Esophagus squamous epithelium (tissue), 5 donors: ENCODE results near the gene GPAT2. TPM values are rescaled to one million over a fixed set of nuclear protein-coding genes. Genes with fewer than 3 reads are reported as not detected.
A peak's percentile ranks its signal among the peaks of the same experiment; 100 is the strongest.
"Not testable (repeated sequence)": the region's sequence is repeated elsewhere in the genome, so short reads cannot be mapped to it uniquely, and the experiment has no call there.

Experiments
- DNase-seq: peaks from one replicate; lab custom pipeline; 2025; lab: John Stamatoyannopoulos, UW
- H3K27ac ChIP-seq, 4 donors: fragments of 200-600 bp; sonication (generic); one replicate each; pipeline ENCODE4 v1.5.1; 2016 to 2019; ENCODE audit warnings: mild to moderate bottlenecking in 1 of 4
- H3K27me3 ChIP-seq, 4 donors: fragments of 200-600 bp; sonication (generic); 1 replicate in 3 of 4; 2 replicates in 1 of 4; pipeline versions ENCODE4 v1.5.1 to v1.6.0; 2017 to 2021; ENCODE audit warnings: antibody characterized with exemption in 1 of 4
- H3K36me3 ChIP-seq, 3 donors: fragments of 200-600 bp; sonication (generic); one replicate each; pipeline ENCODE4 v1.5.1; 2016 to 2019
- H3K4me1 ChIP-seq, 3 donors: fragments of 200-600 bp; sonication (generic); one replicate each; pipeline ENCODE4 v1.5.1; 2017 to 2019
- H3K4me3 ChIP-seq, 4 donors: fragments of 200-600 bp; sonication (generic); 1 replicate in 3 of 4; 2 replicates in 1 of 4; pipeline ENCODE4 v1.5.1; 2016 to 2019; ENCODE audit warnings: mild to moderate bottlenecking in 2 of 4, moderate library complexity in 1 of 4
- H3K9me3 ChIP-seq, 3 donors: fragments of 200-600 bp; sonication (generic); one replicate each; pipeline ENCODE4 v1.5.1; 2016 to 2019
- POLR2A ChIP-seq, 4 donors: fragments of 450-650 bp; IDR thresholded peaks; one replicate each; pipeline ENCODE4 v1.6.1; 2017; ENCODE audit warnings: antibody characterized with exemption in 4 of 4, mild to moderate bottlenecking in 4 of 4, moderate library complexity in 3 of 4
- WGBS, 2 donors: methylation state at CpG; one replicate each; pipeline ENCODE4 v1.1.5; 2018; 5-methylcytosine and 5-hydroxymethylcytosine counted together
- intact Hi-C: fragments of 100-400 bp; cut with DNase I; formaldehyde crosslinking; loops from one replicate; pipeline ENCODE4 v1.15.0; 2022
- total RNA-seq, 4 donors: library from RNA; depleted of rRNA; stranded (reverse); fragments of >200 nt; gene quantifications; one replicate each; pipeline ENCODE4 v1.1.0, GENCODE V29; 2016
- TF ChIP-seq, protein P1 (sequence below), 6 experiments: fragments of 450-650 bp in 4 of 6; fragments of 200-600 bp in 2 of 6; sonication (generic) in 2 of 6; IDR thresholded peaks; one replicate each; pipeline ENCODE4 v1.5.1; 2016 to 2019; ENCODE audit warnings: antibody characterized with exemption in 6 of 6, mild to moderate bottlenecking in 4 of 6, moderate library complexity in 4 of 6
- donor health status: DM: yes; HTN: yes; CAD: no.

GPAT2 gene
- total RNA-seq, 4 donors from 2014 or later = 0.18 to 2.1 (median 0.48) TPM

DNA sequence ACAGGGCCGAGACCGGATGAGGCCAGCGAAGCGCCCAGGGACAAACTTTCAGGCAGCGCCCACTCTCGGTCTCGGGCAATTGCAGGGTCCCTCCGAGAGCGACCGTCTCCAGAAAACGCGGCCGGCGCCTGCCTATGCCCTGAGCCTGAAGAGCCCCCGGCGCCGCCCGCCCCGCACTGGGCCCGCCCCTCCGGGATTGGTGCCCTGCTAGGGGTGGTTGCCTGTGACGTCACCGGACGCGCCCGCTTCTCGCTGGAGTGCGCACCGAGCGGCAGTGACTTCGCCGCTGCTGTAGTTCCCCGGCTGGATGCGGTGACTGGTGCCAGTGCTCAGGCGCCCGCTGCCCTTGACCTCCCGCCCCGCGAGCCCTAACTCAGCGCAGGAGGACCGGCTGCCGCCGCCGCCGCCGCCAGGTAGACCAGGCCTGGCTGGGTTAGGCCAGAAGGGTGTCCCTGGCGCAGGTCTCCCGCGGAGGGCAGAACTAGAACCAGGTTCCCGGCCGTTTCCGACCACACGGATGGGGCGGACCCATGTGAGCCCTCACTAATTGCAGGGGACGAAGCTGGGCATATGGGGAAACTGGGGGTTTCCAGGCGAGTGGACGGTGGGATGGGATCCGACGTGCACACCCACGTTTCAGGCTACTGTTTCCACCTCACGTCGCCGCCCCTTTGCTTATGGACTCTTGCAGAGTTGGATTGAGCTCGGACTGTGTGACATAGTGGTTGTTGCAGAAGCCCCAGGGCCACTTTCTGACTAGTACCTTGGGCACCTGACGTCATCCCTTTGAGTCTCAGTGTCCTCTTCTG, 24.2 kb downstream of the GPAT2 start:
- no CpG with 5 or more reads among the region's 65 CpGs for WGBS, 2 donors
- H3K27me3 ChIP-seq, H3K36me3 ChIP-seq, intact Hi-C loops, DNase-seq, H3K9me3 ChIP-seq: not testable (repeated sequence)
- TF ChIP-seq POLR2A (IDR thresholded peaks at IDR 0.05) = peak in 2 of 4 donors; percentile 33 to 66
- H3K4me3 ChIP-seq = peak overlapping the region; percentile 35 to 72 (median 57)
- H3K27ac ChIP-seq = peak overlapping the region; percentile 81 to 88 (median 85)
- peaks cover 0 to 20% (median 6%) of the 10 kb centered on the region in 3 donors for H3K4me1 ChIP-seq

DNA sequence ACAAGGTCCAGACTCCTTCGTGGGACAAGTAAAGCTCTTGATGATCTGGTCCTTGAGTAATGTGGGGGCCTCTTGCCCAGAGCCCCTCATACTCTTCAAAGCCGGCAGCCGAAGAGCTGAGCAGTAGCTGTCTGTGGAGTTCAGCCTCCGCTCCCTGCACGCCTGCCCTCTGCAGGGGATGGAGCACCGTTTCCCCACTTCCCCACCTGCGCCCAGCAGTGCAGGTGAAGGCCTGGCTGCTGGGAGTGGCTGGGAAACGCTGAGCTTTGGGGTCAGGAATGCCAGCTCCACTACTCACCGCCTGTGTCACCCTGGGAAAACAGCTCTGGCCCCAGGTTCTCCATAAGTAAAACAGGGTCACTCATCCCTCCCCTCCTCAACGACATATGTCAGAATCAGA, 24.9 kb downstream of the GPAT2 start:
- intact Hi-C loops, H3K9me3 ChIP-seq, H3K27me3 ChIP-seq, DNase-seq, H3K36me3 ChIP-seq: not testable (repeated sequence)
- H3K27ac ChIP-seq = peak overlapping the region; percentile 81 to 88 (median 85)
- peak overlapping the region; percentile 35 to 72 (median 57) for H3K4me3 ChIP-seq
- WGBS, 2 donors = 10 to 15% methylated on average over 2 to 3 of the region's 10 CpGs
- peaks cover 0 to 20% (median 6%) of the 10 kb centered on the region in 3 donors for H3K4me1 ChIP-seq

DNA sequence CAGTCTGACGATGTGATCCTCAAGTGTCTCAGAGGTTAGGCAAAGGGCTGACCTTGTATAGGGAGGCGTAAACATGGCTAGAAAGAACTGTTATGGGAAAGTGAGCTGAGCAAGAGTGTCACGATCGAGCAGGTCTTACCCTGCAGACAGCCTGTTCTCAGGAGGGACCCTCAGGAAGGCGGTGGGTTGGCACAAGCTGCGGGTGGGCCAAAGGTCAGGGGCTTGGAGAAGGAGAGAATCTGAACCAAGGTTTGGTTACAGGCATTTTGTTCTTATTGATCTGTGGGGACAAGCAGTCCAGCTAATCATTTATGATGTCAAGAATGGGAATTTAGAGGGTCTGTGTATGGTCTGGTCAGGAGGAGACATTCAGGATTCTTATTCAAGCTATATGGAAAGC, 26.7 kb downstream of the GPAT2 start:
- H3K36me3 ChIP-seq, intact Hi-C loops, H3K4me3 ChIP-seq, H3K27ac ChIP-seq, H3K9me3 ChIP-seq, DNase-seq: not testable (repeated sequence)
- Histone ChIP-seq H3K4me1 (peaks cover 0 to 20% (median 6%) of the 10 kb centered on the region in 3 donors), H3K27me3 (peaks cover 0 to 11% (median 0%) of the 10 kb centered on the region in 4 donors)
- WGBS, 2 donors = 82 to 90% methylated on average over 5 to 6 of the region's 6 CpGs

DNA sequence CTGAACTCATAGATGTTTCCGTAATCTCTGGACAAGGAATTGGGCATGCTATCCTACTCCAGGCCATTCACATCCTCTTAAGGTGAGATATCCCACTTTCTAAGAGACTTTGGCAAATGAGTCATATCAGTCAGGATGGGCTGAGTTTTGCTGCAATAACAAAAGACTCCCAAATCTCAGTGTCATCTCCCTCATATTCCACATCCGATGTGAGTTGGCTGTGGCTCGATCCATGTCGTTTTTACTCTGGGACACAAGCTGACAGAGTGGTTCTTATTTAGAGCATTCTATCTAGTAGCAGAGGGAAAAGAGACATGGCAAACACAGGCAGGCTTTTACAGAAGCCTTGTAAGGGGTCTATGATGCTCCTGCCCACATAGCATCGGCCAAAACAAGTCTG, 28.5 kb downstream of the GPAT2 start:
- H3K27ac ChIP-seq, H3K36me3 ChIP-seq, DNase-seq, H3K9me3 ChIP-seq, intact Hi-C loops, H3K4me3 ChIP-seq: not testable (repeated sequence)
- H3K4me1 ChIP-seq = peaks cover 0 to 14% (median 6%) of the 10 kb centered on the region in 3 donors
- H3K27me3 ChIP-seq = peaks cover 0 to 19% (median 0%) of the 10 kb centered on the region in 4 donors
- 84 to 91% methylated on average over 3 to 5 of the region's 5 CpGs for WGBS, 2 donors

DNA sequence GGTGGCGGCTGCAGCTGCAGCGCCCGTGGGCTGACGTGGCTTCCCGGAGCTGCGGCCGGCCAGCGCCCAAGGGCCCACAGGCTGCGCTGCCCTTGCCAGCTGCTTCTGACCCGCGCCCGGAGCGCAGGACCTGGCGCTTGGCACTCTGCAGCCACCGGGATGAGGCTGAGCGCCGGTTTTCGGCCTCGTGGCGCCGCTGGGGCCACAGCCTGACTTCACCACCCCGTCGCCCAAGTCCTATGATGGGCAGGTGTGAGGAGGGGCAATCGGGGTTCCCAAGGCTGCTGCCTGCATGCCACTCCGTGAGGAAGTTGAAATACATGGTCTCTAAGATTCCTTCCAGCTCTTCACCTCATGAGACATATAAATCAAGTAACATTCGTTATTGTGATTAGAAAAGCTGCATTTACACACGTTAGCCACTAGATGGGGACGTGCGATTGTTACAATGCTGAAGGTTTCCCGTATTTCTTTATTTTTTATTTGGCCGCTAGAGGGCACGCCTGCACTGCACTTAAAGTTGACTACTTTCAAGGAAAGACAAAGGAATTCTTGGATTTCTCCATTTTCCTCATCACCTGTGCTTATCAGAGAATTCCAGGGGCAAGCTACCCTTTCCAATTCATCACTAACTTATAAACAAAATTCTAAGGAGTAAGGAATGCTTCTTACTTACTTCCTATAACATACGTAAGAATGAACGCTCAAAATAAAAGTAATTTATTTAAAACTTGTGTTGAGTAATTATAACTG, 42.0 kb downstream of the GPAT2 start:
- H3K36me3 ChIP-seq, DNase-seq, H3K9me3 ChIP-seq, intact Hi-C loops, H3K27me3 ChIP-seq: not testable (repeated sequence)
- H3K4me1 ChIP-seq = peaks cover 0 to 10% (median 0%) of the 10 kb centered on the region in 3 donors
- 11 to 12% methylated on average over 11 of the region's 34 CpGs for WGBS, 2 donors
- TF ChIP-seq, protein P1, sequence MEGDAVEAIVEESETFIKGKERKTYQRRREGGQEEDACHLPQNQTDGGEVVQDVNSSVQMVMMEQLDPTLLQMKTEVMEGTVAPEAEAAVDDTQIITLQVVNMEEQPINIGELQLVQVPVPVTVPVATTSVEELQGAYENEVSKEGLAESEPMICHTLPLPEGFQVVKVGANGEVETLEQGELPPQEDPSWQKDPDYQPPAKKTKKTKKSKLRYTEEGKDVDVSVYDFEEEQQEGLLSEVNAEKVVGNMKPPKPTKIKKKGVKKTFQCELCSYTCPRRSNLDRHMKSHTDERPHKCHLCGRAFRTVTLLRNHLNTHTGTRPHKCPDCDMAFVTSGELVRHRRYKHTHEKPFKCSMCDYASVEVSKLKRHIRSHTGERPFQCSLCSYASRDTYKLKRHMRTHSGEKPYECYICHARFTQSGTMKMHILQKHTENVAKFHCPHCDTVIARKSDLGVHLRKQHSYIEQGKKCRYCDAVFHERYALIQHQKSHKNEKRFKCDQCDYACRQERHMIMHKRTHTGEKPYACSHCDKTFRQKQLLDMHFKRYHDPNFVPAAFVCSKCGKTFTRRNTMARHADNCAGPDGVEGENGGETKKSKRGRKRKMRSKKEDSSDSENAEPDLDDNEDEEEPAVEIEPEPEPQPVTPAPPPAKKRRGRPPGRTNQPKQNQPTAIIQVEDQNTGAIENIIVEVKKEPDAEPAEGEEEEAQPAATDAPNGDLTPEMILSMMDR (IDR thresholded peaks at IDR 0.05) = peak; percentile 78 to 98 (median 96)
- H3K27ac ChIP-seq = peak overlapping the region; percentile 73 to 91 (median 89)
- H3K4me3 ChIP-seq = peak overlapping the region; percentile 36 to 80 (median 62)

DNA sequence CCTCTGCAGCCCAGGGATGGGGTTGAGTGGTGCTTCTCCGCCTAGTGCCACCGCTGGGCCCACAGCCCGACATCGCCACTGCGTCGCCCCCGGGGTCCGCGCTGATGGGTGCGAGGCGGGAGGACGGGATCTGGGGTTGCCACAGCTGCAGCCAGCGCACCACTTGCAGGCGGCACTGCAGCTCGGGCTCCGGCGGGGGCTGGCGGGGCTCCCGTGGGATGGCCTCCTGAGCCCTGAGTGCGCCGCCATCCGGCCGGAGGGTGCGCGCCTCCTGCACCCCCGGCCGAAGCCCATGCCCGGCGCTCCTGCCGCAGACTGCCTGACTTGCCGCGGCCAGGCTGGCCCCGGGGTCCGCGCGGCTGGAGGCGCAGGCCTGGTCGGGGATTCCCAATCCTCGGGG, 42.6 kb downstream of the GPAT2 start:
- H3K9me3 ChIP-seq, H3K36me3 ChIP-seq, DNase-seq, intact Hi-C loops, H3K27me3 ChIP-seq: not testable (repeated sequence)
- peaks cover 0 to 10% (median 0%) of the 10 kb centered on the region in 3 donors for H3K4me1 ChIP-seq
- H3K27ac ChIP-seq = peak overlapping the region; percentile 73 to 91 (median 89)
- H3K4me3 ChIP-seq = peak overlapping the region; percentile 36 to 80 (median 62)
- no CpG with 5 or more reads among the region's 39 CpGs for WGBS, 2 donors

DNA sequence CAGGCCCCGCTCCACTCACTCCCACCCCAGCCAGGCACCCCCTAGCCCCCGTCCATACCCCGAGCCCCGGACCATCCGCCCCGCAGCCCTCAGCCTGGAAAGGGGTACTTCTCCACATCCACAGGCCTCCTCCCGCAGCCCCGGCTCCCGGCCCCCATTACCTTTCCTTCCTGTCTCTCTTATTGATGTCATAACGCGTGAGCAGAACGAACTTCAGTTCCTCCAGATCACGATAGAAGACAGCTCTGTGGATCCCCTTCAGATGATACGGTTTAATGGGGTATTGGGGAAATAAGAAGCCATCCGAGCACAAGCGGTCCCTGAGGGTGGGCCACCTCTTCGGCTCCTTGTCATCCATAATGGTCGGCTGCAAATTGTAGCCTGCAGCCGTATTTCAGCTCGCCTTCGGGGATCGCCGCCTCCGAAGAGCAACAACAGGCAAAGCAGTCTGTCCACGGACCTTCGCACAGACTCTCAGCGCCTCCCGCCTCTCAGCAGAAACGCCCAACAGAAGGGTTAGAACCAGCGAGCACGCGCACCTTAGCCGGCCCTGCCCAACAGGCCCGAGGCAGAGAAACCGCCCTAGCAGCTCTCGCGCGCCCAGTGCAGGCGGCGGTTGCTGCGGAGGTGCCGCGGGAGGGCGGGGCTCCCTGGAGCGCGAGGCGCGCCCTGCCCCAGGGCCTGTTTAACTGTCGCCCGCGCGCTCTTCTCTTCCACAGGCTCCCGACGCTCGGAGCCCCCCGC, 43.2 kb downstream of the GPAT2 start, which contains the start of gene ANKRD36C:
Gene ANKRD36C (minus strand): TSS at position 474 of the 744 bp plus-strand sequence. CDS start 116 bp downstream, at position 358.
- H3K36me3 ChIP-seq, DNase-seq, H3K27me3 ChIP-seq, H3K9me3 ChIP-seq, intact Hi-C loops: not testable (repeated sequence)
- Histone ChIP-seq H3K27ac (peak within 1 kb of the TSS; percentile 74 to 93 (median 90)), H3K4me1 (peaks cover 0 to 10% (median 0%) of the 10 kb centered on the region in 3 donors), H3K4me3 (peak within 1 kb of the TSS; percentile 38 to 80 (median 62))
- WGBS, 2 donors = 2% methylated on average over 10 of the region's 56 CpGs; no CpG with 5 or more reads in 1 of the 2 donors
- TF ChIP-seq POLR2A (IDR thresholded peaks at IDR 0.05) = peak in 1 of 4 donors; percentile 58
- TF ChIP-seq, protein P1 (IDR thresholded peaks at IDR 0.05) = peak in 1 of 6 experiments; percentile 17

DNA sequence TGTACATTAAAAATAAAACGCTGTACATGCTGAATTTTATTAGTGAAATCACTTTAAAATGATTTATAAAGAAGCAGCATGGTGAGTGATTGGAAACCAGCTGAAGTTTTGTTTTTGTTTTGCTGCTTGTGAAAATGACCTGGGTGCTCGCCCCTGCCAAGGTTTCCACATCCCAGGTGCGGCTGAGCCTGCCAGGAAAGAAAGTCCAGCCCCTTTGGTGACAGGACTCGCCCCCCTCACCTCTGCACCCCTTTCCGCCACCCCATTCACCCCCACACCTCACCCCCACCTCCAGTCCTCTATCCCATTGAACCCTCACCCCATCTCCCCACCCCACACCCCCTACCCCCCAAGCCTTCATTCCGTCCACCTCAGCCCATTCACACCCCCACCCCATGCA, 43.8 kb downstream of the GPAT2 start:
- H3K4me1 ChIP-seq = peaks cover 0 to 10% (median 0%) of the 10 kb centered on the region in 3 donors
- H3K4me3 ChIP-seq = peak overlapping the region in 3 of 4 donors; percentile 60 to 80 (median 63)

More for the DNA sequence above, 43.8 kb downstream of the GPAT2 start:
- 2 to 3% methylated on average over 2 to 3 of the region's 6 CpGs for WGBS, 2 donors
- peak overlapping the region in 1 of 4 donors; percentile 29 for H3K27ac ChIP-seq
- H3K27me3 ChIP-seq, H3K36me3 ChIP-seq, H3K9me3 ChIP-seq, intact Hi-C loops, DNase-seq: not testable (repeated sequence)
